Parathyroid adenoma (tissue), 2 donors: ENCODE results near the gene RBMS1.

ENCODE experiments used
- H2AFZ ChIP-seq: fragments of 300-600 bp; sonication (generic); one replicate; pipeline ENCODE4 v1.7.0; 2017; ENCODE audit warnings: antibody characterized with exemption, mild to moderate bottlenecking
- H3K27ac ChIP-seq: fragments of 300-600 bp; sonication (generic); one replicate; pipeline ENCODE4 v1.7.0; 2017
- H3K27me3 ChIP-seq: fragments of 300-600 bp; sonication (generic); one replicate; pipeline ENCODE4 v1.7.0; 2017; ENCODE audit warnings: low read length; ENCODE audit not compliant: control insufficient read depth, insufficient read depth
- H3K36me3 ChIP-seq: fragments of 300-600 bp; sonication (generic); one replicate; pipeline ENCODE4 v1.7.0; 2017; ENCODE audit warnings: low read length; ENCODE audit not compliant: control insufficient read depth, insufficient read depth
- H3K4me1 ChIP-seq: fragments of 300-600 bp; sonication (generic); one replicate; pipeline ENCODE4 v1.7.0; 2017; ENCODE audit warnings: control low read depth
- H3K4me2 ChIP-seq: fragments of 300-600 bp; sonication (generic); one replicate; pipeline ENCODE4 v1.7.0; 2017; ENCODE audit warnings: low read length
- H3K4me3 ChIP-seq: fragments of 300-600 bp; sonication (generic); one replicate; pipeline ENCODE4 v1.7.0; 2017; ENCODE audit warnings: low read depth, low read length
- H3K79me2 ChIP-seq: fragments of 300-600 bp; sonication (generic); one replicate; pipeline ENCODE4 v1.7.0; 2017; ENCODE audit warnings: control low read depth
- H3K9ac ChIP-seq: fragments of 300-600 bp; sonication (generic); one replicate; pipeline ENCODE4 v1.7.0; 2017; ENCODE audit warnings: mild to moderate bottlenecking
- H3K9me3 ChIP-seq: fragments of 300-600 bp; sonication (generic); one replicate; pipeline ENCODE4 v1.7.0; 2017; ENCODE audit warnings: low read length; ENCODE audit not compliant: control insufficient read depth
- CTCF ChIP-seq: fragments of 300-600 bp; sonication (generic); IDR thresholded peaks from one replicate; pipeline ENCODE4 v1.7.0; 2017; ENCODE audit warnings: antibody characterized with exemption, mild to moderate bottlenecking
- donor health status: primary hyperparathyroidism.

Gene RBMS1

GRCh38 chr2:160226367-160226766, 267.2 kb downstream of the RBMS1 start:
- Histone ChIP-seq H3K4me2 (no peak overlapping the region), H3K27me3 (no peaks in the 10 kb centered on the region), H3K9ac (no peak overlapping the region), H3K79me2 (no peaks in the 10 kb centered on the region), H2AFZ (peak overlapping the region; percentile 3), H3K4me1 (peaks cover 65% of the 10 kb centered on the region), H3K27ac (no peak overlapping the region), H3K9me3 (no peaks in the 10 kb centered on the region), H3K4me3 (no peak overlapping the region), H3K36me3 (no peaks in the 10 kb centered on the region)
- TF ChIP-seq CTCF, result no peak

- no peak overlapping the region for H3K27ac ChIP-seq
- H3K4me2 ChIP-seq, result no peak overlapping the region
- H3K9ac ChIP-seq, result no peak overlapping the region
- H3K4me1 ChIP-seq, result peaks cover 72% of the 10 kb centered on the region
- TF ChIP-seq CTCF, result no peak
- H3K9me3 ChIP-seq, result no peaks in the 10 kb centered on the region
- H3K4me3 ChIP-seq, result no peak overlapping the region
- no peaks in the 10 kb centered on the region for H3K79me2 ChIP-seq
- no peaks in the 10 kb centered on the region for H3K27me3 ChIP-seq
- peak overlapping the region; percentile 3 for H2AFZ ChIP-seq
- H3K36me3 ChIP-seq, result no peaks in the 10 kb centered on the region
Measured at GRCh38 chr2:160225722-160226121, 267.9 kb downstream of the RBMS1 start.

GRCh38 chr2:160224507-160224906, 269.1 kb downstream of the RBMS1 start:
- Histone ChIP-seq H3K27ac (no peak overlapping the region), H3K9me3 (no peaks in the 10 kb centered on the region), H3K36me3 (no peaks in the 10 kb centered on the region), H3K4me1 (peaks cover 81% of the 10 kb centered on the region), H3K27me3 (no peaks in the 10 kb centered on the region), H3K79me2 (no peaks in the 10 kb centered on the region), H3K9ac (no peak overlapping the region), H3K4me3 (no peak overlapping the region), H3K4me2 (no peak overlapping the region), H2AFZ (peak overlapping the region; percentile 54)
- no peak for TF ChIP-seq CTCF

GRCh38 chr2:160224060-160224459, 269.5 kb downstream of the RBMS1 start:
- Histone ChIP-seq H2AFZ (peak overlapping the region; percentile 54), H3K4me2 (no peak overlapping the region), H3K27me3 (no peaks in the 10 kb centered on the region), H3K36me3 (no peaks in the 10 kb centered on the region), H3K9ac (no peak overlapping the region), H3K4me1 (peaks cover 77% of the 10 kb centered on the region), H3K27ac (no peak overlapping the region), H3K9me3 (no peaks in the 10 kb centered on the region), H3K4me3 (no peak overlapping the region), H3K79me2 (no peaks in the 10 kb centered on the region)
- TF ChIP-seq CTCF, result no peak

GRCh38 chr2:160223560-160223959, 270.0 kb downstream of the RBMS1 start:
- no peak for TF ChIP-seq CTCF
- Histone ChIP-seq H3K4me2 (no peak overlapping the region), H3K27ac (no peak overlapping the region), H3K27me3 (no peaks in the 10 kb centered on the region), H3K9ac (no peak overlapping the region), H3K36me3 (no peaks in the 10 kb centered on the region), H3K79me2 (no peaks in the 10 kb centered on the region), H3K4me1 (peaks cover 72% of the 10 kb centered on the region), H3K9me3 (no peaks in the 10 kb centered on the region), H2AFZ (peak overlapping the region; percentile 54), H3K4me3 (no peak overlapping the region)
